ENCODE data around the gene GATAD2B. TPM values are rescaled to one million over a fixed set of nuclear protein-coding genes. Genes with fewer than 3 reads are reported as not detected.

GATAD2B gene
- total RNA-seq, 1 experiment from 2014 or later, result 46.9 TPM

- TF ChIP-seq NR2C2 (CRISPR knock-in tag; IDR thresholded peaks at IDR 0.05) (no peak), KAT7 (CRISPR knock-in tag; IDR thresholded peaks at IDR 0.05; ENCODE audit: borderline replicate concordance) (0 out of 2 replicates have a peak, but pooled peaks have one; percentile 71), ZNF317 (CRISPR knock-in tag; IDR thresholded peaks at IDR 0.05; ENCODE audit: borderline replicate concordance, low read depth) (no peak), USF2 (CRISPR knock-in tag; IDR thresholded peaks at IDR 0.05) (peak; percentile 20; the same call in 1 of the 2 replicates), E2F1 (CRISPR knock-in tag; IDR thresholded peaks at IDR 0.05) (no peak), ATF3 (CRISPR knock-in tag; conservative IDR thresholded peaks at IDR 0.05) (no peak), SMAD3 (CRISPR knock-in tag; IDR thresholded peaks at IDR 0.05; ENCODE audit: borderline replicate concordance) (no peak), NR3C1 (CRISPR knock-in tag; conservative IDR thresholded peaks at IDR 0.05; ENCODE audit: low read depth) (no peak), AR (CRISPR knock-in tag; IDR thresholded peaks at IDR 0.05) (no peak), PRRX2 (CRISPR knock-in tag; IDR thresholded peaks at IDR 0.05) (peak; percentile 67; the same call in 1 of the 2 replicates), FOXJ3 (CRISPR knock-in tag; IDR thresholded peaks at IDR 0.05; ENCODE audit: borderline replicate concordance) (no peak), HMGXB4 (CRISPR knock-in tag; IDR thresholded peaks at IDR 0.05) (peak; percentile 92), ATF6 (CRISPR knock-in tag; IDR thresholded peaks at IDR 0.05) (no peak), NR1H2 (CRISPR knock-in tag; IDR thresholded peaks at IDR 0.05) (no peak), ZNF423 (CRISPR knock-in tag; IDR thresholded peaks at IDR 0.05) (no peak), ATF2 (CRISPR knock-in tag; IDR thresholded peaks at IDR 0.05; ENCODE audit: borderline replicate concordance, low read depth) (no peak), ATF1 (CRISPR knock-in tag; IDR thresholded peaks at IDR 0.05) (no peak), FOXK1 (CRISPR knock-in tag; IDR thresholded peaks at IDR 0.05) (peak; percentile 97), ZNF671 (CRISPR knock-in tag; IDR thresholded peaks at IDR 0.05) (0 out of 2 replicates have a peak, but pooled peaks have one; percentile 9), NFYB (CRISPR knock-in tag; conservative IDR thresholded peaks at IDR 0.05; ENCODE audit: low read depth) (no peak), SOX15 (CRISPR knock-in tag; IDR thresholded peaks at IDR 0.05) (no peak), ZNF219 (CRISPR knock-in tag; IDR thresholded peaks at IDR 0.05; ENCODE audit: borderline replicate concordance) (no peak; the same call in 1 of the 2 replicates), TP53 (CRISPR knock-in tag; IDR thresholded peaks at IDR 0.05) (no peak)
- TF ChIP-seq, protein P1, sequence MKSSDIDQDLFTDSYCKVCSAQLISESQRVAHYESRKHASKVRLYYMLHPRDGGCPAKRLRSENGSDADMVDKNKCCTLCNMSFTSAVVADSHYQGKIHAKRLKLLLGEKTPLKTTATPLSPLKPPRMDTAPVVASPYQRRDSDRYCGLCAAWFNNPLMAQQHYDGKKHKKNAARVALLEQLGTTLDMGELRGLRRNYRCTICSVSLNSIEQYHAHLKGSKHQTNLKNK (CRISPR knock-in tag; IDR thresholded peaks at IDR 0.05), result peak; percentile 98
- TF ChIP-seq, protein P2, sequence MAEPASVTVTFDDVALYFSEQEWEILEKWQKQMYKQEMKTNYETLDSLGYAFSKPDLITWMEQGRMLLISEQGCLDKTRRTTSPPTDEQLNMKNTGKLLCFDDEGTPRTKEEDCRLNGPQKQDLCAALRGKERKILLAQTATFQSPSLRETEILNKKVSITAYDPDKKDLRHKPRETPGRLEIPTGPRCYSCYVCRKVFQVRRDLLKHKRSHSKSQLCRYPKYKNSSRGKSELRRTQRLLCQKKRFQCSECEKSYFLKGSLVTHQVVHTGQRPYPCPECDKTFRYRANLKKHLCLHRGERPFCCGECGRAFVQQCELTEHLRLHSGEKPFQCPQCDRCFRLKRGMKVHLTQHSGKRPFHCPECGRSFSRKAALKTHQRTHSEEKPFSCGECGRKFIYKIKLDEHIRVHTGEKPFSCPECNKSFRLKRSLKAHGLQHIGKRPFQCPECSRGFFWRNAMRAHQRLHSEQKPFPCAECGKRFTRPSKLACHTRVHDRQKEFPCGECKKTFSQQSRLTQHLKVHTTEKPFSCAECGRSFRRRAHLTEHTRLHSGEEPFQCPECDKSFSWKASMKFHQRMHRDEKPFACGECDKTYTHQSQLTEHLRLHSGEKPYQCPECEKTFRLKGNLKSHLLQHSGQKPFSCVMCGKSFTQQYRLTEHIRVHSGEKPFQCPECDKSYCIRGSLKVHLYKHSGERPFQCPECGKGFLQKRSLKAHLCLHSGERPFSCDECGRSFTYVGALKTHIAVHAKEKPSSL (CRISPR knock-in tag; conservative IDR thresholded peaks at IDR 0.05), result peak; percentile 26; the same call in 1 of the 2 replicates
Observed at GRCh38 chr1:153958111-153958960, 35.6 kb upstream of the GATAD2B start, which contains the start of gene CRTC2 (continued).

Measured in WTC11 (cell line).